Fibroblast of skin of left quadriceps (primary cell): ENCODE measurements around the gene INTS15.
"Not testable (repeated sequence)": the region's sequence is repeated elsewhere in the genome, so short reads cannot be mapped to it uniquely, and the experiment has no call there.

Source experiments
- DNase-seq, 2 experiments: peaks; one replicate each; pipeline ENCODE4 v3.0.0-alpha.2; 2013; ENCODE audit warnings: low read depth in 2 of 2

The INTS15 gene

GRCh38 chr7:6576867-6577368, 12.9 kb upstream of the INTS15 start:
- DNase-seq: not testable (repeated sequence)

DNA sequence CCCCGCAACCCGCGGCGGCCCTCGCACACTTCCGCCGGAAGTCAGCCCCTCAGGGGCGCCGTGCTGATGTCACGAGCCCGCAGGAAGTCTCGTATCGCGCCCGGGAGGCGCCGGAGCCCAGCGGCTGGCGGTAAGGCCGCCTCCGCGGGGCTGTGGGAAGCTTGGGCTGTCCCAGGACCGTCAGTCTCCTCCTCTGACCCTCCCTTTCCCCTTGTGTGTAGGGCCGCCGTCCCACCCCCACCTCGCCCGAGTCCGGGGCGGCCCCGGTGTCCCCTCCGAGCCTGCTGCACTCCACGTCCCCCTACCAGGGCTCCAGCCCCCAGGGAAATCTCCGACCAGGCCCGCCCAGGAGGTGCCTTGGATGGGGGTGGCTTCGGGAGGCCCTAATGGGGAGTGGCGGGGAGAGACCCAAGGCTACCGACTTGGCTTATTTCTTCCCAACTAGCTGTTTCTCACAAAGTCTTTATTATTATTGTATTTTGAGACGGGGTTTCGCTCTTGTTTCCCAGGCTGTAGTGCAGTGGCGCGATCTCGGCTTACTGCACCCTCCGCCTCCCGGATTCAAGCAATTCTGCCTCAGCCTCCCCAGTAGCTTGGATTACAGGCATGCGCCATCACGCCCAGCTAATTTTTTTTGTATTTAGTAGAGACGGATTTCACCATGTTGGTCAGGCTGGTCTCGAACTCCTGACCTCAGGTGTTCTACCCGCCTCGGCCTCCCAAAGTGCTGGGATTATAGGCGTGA, 12.3 kb upstream of the INTS15 start, which contains the start of gene ZDHHC4:
Gene ZDHHC4 (plus strand): TSS at position 86 of the 745 bp plus-strand sequence. CDS start 3,108 bp downstream, outside the sequence.
- peak; percentile 64 to 70 for DNase-seq

DNA sequence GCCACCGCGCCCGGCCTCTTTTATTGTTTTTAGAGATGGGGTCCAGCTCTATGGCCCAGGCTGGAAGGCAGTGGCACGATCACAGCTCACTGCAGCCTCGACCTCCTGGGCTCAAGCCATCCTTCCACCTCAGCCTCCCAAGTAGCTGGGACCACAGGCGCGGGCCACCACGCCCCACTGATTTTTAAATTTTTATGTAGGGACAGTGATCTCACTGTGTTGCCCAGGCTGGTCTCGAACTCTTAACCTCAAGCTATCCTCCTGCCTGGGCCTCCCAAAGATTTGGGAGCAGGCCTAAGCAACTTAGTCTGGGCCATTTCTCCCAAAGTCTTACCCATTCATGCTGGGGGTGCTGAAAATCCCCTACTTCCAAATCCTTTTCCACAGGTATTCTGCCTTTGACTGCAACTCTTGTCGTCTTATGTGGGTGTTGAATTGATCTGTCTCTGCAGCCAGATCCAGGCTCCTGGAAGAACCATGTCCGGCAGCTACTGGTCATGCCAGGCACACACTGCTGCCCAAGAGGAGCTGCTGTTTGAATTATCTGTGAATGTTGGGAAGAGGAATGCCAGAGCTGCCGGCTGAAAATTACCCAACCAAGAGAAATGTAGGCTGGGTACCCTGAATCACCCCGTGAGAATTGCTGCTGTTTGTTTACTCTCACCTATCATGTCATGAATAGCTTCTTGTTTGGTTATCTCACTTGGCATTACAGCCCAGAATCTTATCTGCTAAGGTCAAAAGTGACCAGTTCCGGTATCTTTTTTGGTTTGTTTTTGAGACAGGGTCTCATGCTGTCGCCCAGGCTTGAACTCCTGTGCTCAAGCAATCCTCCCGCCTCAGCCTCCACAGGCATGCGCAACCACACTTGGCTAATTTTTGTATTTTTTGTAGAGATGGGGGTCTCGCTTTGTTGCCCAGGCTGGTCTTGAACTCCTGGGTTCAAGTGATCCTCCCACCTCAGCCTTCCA, 11.4 kb upstream of the INTS15 start:
- DNase-seq: no peak

GRCh38 chr7:6579446-6579845, 10.4 kb upstream of the INTS15 start:
- no peak for DNase-seq

DNA sequence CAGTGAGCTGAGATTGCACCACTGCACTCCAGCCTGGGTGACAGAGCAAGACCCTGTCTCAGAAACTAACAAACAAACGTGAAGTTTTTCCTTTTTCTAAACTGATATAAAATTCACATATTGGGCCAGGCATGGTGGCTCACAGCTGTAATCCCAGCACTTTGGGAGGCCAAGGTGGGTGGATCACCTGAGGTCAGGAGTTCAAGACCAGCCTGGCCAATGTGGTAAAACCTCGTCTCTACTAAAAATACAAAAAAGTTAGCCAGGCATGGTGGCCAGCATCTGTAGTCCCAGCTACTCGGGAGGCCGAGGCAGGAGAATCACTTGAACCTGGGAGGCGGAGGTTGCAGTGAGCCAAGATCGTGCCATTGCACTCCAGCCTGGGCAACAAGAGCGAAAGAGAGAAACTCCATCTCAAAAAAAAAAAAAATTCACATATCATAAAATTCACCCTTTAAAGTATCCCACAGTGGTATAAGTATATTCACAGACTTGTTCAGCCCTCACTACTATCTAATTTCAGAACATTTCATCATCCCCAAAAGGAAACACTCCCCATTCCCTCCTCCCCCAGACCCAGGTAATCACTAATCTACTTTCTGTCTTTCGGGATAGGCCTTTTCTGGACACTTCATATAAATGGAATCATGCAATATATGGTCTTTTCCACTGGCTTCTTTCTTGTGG, 3.9 kb upstream of the INTS15 start:
- not testable (repeated sequence) for DNase-seq

DNA sequence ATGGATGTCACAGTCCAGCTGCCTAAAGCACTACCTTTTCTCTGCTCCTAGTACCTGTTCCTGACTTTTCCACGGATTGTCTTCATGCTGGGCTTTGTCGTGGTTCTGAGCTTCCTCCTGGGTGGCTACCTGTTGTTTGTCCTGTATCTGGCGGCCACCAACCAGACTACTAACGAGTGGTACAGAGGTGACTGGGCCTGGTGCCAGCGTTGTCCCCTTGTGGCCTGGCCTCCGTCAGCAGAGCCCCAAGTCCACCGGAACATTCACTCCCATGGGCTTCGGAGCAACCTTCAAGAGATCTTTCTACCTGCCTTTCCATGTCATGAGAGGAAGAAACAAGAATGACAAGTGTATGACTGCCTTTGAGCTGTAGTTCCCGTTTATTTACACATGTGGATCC, 1.3 kb upstream of the INTS15 start:
- no peak for DNase-seq

- no peak for DNase-seq
Observed at GRCh38 chr7:6589151-6589828, 531 bp upstream of the INTS15 start.

DNA sequence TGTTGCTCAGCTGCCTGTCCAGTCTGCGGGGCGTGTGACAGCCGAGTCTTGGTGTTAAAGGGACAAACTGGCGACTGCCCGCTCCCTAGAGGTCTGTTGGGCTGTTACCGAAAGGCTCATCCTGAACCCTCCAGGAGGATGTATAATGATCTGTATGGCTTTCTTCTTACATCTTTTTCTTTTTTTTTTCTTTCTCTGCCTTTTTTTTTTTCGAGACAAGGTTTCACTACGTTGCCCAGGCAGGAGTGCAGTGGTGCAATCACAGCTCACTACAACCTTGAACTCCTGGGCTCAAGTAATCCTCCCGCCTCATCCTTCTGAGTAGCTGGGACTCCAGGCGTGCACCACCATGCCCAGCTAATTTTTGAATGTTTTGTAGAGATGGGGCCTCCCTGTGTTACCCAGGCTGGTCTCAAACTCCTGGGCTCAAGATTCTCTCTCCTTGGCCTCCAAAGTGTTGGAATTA, 857 bp downstream of the INTS15 start:
- DNase-seq: no peak

GRCh38 chr7:6600093-6600492, 10.3 kb downstream of the INTS15 start:
- DNase-seq: no peak

- no peak for DNase-seq
Observed at GRCh38 chr7:6604458-6604857, 14.6 kb downstream of the INTS15 start.

GRCh38 chr7:6606866-6607583, 17.2 kb downstream of the INTS15 start:
- DNase-seq: no peak

GRCh38 chr7:6607651-6608051, 17.8 kb downstream of the INTS15 start:
- no peak for DNase-seq

DNA sequence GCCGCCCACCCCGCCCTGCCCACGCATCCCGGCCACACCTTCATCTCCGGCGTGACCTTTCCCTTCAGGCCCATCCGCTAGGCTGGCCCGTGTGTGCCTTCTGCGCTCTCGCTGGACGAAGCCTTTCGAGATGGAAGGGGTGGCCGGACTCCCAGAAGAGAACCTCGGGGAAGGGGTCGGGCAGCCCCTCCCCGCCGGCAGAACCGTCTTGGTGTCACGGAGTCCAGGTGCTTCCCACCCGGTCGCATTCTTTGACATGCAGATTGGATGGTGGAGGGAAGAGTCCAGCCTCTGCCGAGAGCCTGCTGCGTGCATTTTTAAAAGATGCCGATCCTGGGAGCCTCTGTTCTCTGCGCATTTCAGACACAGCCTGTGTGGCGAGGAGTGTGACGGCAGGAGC, 18.3 kb downstream of the INTS15 start:
- no peak for DNase-seq

DNA sequence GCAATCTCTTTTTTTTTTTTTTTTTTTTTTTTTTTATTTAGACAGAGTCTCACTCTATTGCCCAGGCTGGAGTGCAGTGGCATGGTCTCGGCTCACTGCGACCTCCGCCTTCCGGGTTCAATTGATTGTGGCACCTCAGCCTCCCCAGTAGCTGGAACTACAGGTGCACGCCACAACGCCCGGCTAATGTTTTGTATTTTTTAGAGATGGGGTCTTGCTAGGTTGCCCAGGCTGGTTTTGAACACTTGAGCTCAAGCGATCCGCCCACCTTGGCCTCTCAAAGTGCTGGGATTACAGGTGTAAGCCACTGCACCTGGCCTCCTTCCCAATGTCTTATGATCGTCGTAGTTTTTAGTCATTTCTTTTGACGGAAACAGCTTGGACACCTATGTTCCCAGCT, 19.0 kb downstream of the INTS15 start:
- no peak for DNase-seq

DNA sequence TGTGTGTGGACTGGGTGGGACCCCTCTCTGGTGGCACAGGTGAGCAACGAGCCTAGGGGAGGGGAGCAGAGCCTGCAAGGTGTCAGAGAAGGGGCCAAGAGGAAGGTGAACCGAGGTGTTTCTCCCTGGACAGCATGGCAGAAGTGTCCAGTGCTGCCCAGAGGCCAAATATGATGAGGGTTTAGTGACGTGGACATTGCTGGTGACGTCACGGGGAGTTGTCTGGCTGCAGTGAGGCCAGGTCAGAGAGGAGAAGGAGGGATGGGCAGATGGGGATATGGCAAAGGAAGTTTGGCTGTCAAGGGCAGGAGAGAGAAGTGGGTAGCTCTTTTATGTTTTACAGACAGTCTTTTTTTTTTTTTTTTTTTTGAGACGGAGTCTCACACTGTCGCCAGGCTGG, 23.0 kb downstream of the INTS15 start:
- DNase-seq: no peak

DNA sequence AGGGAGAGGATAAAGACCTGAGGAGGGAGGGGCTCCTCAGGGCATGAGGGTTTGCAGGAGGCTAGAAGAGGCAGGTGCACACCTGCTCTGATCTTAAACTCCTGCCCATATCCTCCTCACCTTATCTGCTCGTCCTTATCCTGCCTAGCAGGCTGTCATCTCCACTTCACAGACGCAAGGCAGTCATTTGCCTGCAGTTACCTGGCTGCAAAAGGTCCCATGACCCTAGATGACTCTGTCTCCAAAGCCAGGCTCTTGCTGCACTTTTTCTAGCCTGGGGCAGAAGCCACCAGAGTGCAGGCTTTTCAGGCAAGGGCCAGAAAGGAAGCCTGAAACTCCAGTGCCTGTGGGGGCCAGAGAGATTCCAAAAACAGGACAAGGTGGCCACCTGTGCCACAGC, 23.9 kb downstream of the INTS15 start:
- no peak for DNase-seq

DNA sequence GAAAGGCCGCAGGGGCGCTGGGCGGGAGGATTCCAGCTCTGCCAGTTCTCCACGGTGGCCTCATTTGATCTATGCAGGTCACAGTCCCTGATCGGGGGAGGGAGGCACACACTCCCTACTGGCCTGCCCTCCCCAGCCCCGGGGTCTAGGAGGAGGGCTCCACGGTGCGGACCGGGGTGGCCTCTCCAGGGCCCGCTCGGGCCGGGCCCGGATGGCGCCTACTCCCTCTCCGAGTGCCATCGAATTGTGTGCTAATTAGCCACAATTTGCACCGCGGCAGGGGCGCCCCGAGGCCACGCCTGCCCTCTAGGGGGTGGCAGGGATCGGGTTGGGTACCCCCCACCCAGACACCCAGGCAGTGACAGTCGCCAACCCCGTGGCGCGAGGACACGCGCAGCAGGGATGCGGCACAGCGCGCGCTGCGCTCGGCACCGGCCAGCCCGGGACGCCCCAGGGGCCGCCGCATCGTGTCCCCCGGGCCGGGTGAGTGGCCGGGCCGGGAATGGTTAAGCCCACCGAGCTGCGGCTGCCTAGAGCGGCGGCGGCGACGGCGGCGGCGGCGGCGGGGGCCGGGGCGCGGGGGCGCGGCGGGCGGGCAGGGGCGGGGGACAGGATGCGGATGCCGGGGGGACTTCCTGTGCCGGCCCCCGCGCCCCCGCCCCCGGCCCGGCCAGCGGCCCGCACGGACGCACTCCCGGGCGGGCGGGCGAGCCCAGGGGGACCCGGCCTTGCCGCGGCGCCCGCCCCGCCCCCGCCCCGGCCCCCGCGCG, 25.3 kb downstream of the INTS15 start, which contains the start of gene ZNF853:
Gene ZNF853 (plus strand): TSS at position 658 of the 770 bp plus-strand sequence. CDS start 565 bp downstream, outside the sequence.
- DNase-seq: no peak

DNA sequence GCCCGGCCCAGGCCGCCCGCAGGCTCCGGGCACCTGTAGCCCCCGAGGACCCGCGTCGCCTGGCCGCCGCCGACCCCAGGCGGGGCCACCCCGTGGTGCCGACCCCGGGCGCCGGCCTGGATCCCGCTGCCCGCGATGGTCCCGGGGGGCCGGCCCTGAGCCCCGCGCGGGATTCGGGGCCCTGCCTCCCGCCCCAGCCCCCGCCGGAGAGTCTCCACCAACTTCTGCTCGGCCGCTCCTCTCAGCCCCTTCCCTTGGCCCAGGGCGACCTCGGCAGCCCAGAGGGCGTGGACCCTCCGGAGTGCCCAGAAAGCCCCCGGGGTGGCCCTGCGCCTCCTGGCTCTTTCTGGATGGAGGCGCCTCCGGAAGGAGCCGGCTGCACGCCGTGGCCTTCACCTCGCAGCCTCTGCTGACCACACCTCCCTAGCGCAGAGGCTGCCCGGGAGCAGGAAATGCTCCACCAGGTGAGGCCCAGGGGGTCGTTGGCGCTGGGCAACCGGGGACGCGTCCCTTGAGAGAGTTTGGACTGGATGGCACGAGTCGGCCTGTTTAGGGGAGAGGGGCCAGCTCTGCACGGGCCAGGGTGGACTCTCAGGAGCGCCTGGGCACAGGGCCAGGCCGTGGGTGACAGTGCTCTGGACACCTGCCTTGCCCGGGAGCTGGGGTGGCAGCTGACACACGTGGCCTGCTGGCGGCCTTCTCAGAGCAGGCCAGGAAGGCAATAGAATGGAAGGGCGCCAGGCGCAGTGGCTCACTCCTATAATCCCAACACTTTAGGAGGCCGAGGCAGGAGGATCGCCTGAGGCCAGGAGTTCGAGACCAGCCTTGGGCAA, 26.1 kb downstream of the INTS15 start:
- DNase-seq: no peak
